ENCODE measurements around the gene NXNL2. TPM values are rescaled to one million over a fixed set of nuclear protein-coding genes. Genes with fewer than 3 reads are reported as not detected.

NXNL2 gene
- total RNA-seq (2022) (1.4 TPM in 2 replicates), Bru-seq, nascent RNA (percentile 37 among the genes with signal in this experiment), BruChase-seq, experiment 1, labeled RNA remaining after a 6-hour chase (percentile 32 among the genes with signal in this experiment), BruChase-seq, experiment 2, labeled RNA remaining after a 2-hour chase (percentile 34 among the genes with signal in this experiment)
- long read RNA-seq = 0 reads

DNA sequence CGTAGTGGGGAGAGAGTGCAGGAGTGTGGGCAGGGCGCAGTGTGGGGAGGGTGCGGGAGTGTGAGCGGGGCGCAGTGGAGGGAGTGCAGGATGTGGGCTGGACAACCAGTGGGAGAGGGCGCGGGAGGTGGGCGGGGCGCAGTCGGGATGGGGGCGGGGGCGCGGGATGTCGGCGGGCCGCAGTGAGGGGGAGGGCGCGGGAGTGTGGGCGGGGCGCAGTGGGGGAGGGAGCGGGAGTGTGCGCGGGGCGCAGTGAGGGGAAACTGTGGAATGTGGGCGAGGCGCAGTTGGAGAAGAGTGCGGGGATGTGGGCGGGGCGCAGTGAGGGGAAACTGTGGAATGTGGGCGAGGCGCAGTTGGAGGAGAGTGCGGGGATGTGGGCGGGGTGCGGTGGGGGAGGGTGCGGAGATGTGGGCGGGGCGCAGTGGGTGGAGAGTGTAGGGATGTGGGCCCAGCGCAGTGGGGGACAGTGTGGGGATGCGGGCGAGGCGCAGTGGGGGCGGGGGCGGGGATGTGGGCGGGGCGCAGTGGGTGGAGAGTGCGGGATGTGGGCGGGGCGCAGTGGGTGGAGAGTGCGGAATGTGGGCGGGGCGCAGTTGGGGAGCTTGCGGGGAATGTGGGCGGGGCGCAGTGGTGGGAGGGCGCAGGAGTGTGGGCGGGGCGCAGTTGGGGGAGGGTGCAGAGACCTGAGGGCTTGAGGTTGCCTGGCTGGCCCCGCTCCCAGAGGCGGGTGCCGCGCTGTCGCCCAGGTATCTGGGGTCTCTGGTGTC lies at the start of gene NXNL2:
Gene NXNL2 (plus strand): TSS at position 723 of the 770 bp plus-strand sequence. CDS start 257 bp downstream, outside the sequence.
- no TSS peak for BruUV-seq (replicated peaks)
- intact Hi-C loops (cut with micrococcal nuclease; ENCODE audit: unreplicated experiment) = loop anchor here (10.0 kb wide), 1 partner anchor 340 kb away; no protein-coding TSS in a partner anchor
- Mint-ChIP-seq H3K36me3 (ENCODE audit: insufficient read depth, unreplicated experiment) (peaks cover 20% of the 10 kb centered on the region), H3K27ac (ENCODE audit: unreplicated experiment) (peak within 1 kb of the TSS; percentile 82), H3K27me3 (ENCODE audit: unreplicated experiment) (no peaks in the 10 kb centered on the region), H3K4me3 (ENCODE audit: low read depth, unreplicated experiment) (peak within 1 kb of the TSS; percentile 85), H3K9me3 (ENCODE audit: low read depth, unreplicated experiment) (no peaks in the 10 kb centered on the region), H3K4me1 (ENCODE audit: low read depth, unreplicated experiment) (peaks cover 13% of the 10 kb centered on the region)
- CTCF ChIA-PET = interaction anchor here (0.6 to 1.3 kb wide), 4 partner anchors 9 to 458 kb away, joined by 3 to 5 read pairs (median 4); no protein-coding TSS in a partner anchor
- TF ChIP-seq, protein P1, sequence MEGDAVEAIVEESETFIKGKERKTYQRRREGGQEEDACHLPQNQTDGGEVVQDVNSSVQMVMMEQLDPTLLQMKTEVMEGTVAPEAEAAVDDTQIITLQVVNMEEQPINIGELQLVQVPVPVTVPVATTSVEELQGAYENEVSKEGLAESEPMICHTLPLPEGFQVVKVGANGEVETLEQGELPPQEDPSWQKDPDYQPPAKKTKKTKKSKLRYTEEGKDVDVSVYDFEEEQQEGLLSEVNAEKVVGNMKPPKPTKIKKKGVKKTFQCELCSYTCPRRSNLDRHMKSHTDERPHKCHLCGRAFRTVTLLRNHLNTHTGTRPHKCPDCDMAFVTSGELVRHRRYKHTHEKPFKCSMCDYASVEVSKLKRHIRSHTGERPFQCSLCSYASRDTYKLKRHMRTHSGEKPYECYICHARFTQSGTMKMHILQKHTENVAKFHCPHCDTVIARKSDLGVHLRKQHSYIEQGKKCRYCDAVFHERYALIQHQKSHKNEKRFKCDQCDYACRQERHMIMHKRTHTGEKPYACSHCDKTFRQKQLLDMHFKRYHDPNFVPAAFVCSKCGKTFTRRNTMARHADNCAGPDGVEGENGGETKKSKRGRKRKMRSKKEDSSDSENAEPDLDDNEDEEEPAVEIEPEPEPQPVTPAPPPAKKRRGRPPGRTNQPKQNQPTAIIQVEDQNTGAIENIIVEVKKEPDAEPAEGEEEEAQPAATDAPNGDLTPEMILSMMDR (IDR thresholded peaks at IDR 0.05; ENCODE audit: unreplicated experiment) = no peak
- peak; percentile 89 for DNase-seq

DNA sequence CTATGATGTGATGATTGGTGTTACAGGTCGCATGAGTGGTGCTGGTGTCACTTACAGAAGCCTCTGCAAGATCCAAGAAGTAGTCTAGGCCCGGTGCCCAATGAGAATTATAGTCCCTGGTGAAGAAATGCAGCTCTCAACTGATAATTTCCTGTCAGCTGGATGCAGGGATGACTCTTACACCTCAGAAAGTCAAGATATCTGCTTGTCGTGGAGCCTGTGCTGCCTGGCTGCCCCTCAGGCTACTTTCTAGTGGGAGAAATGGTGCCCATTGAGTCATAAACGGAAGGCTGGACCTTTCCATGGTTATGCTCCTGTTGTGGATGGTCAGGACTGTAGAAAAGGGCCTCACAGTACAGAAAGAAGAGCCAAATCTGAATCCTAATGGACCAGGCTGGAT lies 46.8 kb upstream of the NXNL2 start:
- H3K36me3 Mint-ChIP-seq (ENCODE audit: insufficient read depth, unreplicated experiment) = no peaks in the 10 kb centered on the region
- CTCF ChIA-PET = no interaction called here
- TF ChIP-seq, protein P1 (IDR thresholded peaks at IDR 0.05; ENCODE audit: unreplicated experiment) = no peak
- H3K9me3 Mint-ChIP-seq (ENCODE audit: low read depth, unreplicated experiment) = no peaks in the 10 kb centered on the region
- intact Hi-C loops (cut with micrococcal nuclease; ENCODE audit: unreplicated experiment) = no loop called here
- no peaks in the 10 kb centered on the region for H3K4me1 Mint-ChIP-seq (ENCODE audit: low read depth, unreplicated experiment)
- DNase-seq = no peak
- no peaks in the 10 kb centered on the region for H3K27me3 Mint-ChIP-seq (ENCODE audit: unreplicated experiment)
- H3K27ac Mint-ChIP-seq (ENCODE audit: unreplicated experiment) = no peak overlapping the region
- no TSS peak for BruUV-seq (replicated peaks)
- H3K4me3 Mint-ChIP-seq (ENCODE audit: low read depth, unreplicated experiment) = no peak overlapping the region

DNA sequence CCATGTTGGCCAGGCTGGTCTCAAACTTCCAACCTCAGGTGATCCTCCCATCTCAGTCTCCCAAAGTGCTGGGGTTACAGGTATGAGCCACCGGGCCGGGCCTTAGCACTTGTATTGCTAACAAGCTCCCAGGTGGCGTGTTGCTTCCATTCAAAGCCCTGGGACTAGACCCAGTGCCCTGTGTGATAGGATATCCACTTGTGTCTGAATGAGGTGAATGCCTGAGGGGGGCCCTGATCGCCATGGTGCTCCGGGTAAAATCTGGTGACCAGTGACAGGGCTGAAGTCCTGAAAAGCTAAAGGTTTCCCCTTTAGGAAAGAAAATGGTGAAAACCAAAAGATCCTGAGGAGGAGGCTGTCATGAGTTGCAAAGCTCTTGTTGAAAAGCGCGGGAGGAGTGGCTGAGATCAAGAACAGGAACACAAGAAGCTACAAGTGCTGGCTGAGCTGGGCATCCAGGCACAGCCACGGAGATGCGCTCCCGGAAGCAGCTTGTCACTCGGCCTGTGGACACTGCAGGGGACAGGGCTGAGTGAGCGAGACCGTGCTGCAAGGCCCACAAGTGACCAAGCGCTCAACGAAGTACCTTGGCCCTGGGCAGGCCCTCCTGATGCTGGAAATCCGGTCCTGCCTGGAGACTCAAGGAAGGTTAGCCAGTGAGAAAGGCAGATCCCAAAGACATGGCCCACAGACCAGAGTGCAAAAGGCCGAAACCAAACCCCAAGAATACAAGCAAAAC lies 39.8 kb upstream of the NXNL2 start:
- BruUV-seq (replicated peaks) = no TSS peak
- Mint-ChIP-seq H3K9me3 (ENCODE audit: low read depth, unreplicated experiment) (no peaks in the 10 kb centered on the region), H3K27ac (ENCODE audit: unreplicated experiment) (no peak overlapping the region), H3K4me1 (ENCODE audit: low read depth, unreplicated experiment) (no peaks in the 10 kb centered on the region), H3K27me3 (ENCODE audit: unreplicated experiment) (no peaks in the 10 kb centered on the region), H3K4me3 (ENCODE audit: low read depth, unreplicated experiment) (no peak overlapping the region), H3K36me3 (ENCODE audit: insufficient read depth, unreplicated experiment) (no peaks in the 10 kb centered on the region)
- TF ChIP-seq, protein P1 (IDR thresholded peaks at IDR 0.05; ENCODE audit: unreplicated experiment) = no peak
- CTCF ChIA-PET = no interaction called here
- intact Hi-C loops (cut with micrococcal nuclease; ENCODE audit: unreplicated experiment) = no loop called here
- no peak for DNase-seq

DNA sequence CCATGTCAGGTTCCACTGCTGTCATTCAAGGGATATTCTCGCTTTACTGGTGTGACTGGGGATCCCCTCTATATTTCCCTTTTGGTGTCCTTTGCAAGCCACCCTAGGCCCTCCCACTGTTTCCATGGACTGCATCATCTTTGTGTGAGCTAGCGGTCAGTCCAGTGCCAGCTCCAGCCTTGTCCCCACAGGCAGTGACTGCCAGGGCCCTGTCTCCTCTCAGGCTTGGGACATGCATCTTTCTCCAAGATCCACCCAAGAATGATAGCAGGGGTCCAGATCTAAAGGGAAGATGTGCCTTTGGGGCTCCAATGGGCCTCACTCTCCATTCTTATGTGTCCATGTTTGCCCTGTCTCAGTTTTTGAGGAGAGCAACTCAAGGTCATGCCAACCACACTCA lies 37.8 kb upstream of the NXNL2 start:
- H3K4me3 Mint-ChIP-seq (ENCODE audit: low read depth, unreplicated experiment) = no peak overlapping the region
- TF ChIP-seq, protein P1 (IDR thresholded peaks at IDR 0.05; ENCODE audit: unreplicated experiment) = no peak
- H3K27ac Mint-ChIP-seq (ENCODE audit: unreplicated experiment) = no peak overlapping the region
- CTCF ChIA-PET = no interaction called here
- no peaks in the 10 kb centered on the region for H3K9me3 Mint-ChIP-seq (ENCODE audit: low read depth, unreplicated experiment)
- intact Hi-C loops (cut with micrococcal nuclease; ENCODE audit: unreplicated experiment) = no loop called here
- H3K36me3 Mint-ChIP-seq (ENCODE audit: insufficient read depth, unreplicated experiment) = no peaks in the 10 kb centered on the region
- H3K27me3 Mint-ChIP-seq (ENCODE audit: unreplicated experiment) = no peaks in the 10 kb centered on the region
- BruUV-seq (replicated peaks) = no TSS peak
- no peak for DNase-seq
- H3K4me1 Mint-ChIP-seq (ENCODE audit: low read depth, unreplicated experiment) = no peaks in the 10 kb centered on the region
